ENCODE measurements around the gene ZNF787.

ZNF787 gene

DNA sequence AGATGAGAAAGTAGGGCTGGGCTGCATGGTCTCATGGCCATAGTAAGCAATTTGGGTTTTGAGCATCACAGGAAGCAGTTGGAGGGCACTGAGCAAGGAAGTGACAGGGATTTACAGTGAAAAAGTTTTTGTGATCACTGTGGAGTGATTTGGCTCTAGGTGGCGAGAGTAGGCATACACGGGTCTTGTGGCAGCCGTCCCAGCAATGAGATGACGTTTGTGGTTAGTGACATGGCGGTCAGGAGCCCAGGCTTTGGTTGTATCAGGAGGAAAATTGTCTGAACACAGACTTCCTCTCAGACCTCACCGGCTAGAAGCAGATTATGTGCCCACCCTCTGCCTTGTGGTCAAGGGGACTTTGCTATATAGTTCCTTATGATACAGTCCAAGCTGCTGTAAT, 23.3 kb upstream of the ZNF787 start:
- DNase-seq (ENCODE audit: low read depth): no peak

DNA sequence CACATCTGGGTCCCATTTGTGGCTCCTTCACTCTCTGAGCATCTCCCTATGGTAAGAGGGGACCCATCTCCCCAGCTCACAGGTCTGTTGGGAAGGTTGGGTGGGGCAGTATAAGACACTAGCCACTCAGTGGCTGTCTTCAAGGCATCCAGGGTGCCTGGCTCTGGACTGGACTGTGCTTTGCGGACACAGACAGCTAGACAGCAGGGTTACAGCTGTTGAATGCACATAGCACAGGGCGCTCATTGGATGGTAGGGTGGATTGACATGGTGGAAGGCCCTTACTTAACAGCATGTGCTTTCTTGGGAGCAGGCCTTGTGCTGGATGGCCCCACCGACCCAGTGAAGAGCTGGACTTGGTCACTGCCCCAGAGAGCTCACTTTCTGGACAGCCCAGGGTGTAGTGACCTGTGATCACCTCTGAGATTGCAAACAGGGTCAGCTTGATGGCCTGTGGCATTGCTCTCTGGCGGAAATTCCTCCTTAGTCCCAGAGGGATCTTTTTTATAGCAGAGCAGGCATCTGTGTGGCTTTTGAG, 21.9 kb upstream of the ZNF787 start:
- no peak for DNase-seq (ENCODE audit: low read depth)

DNA sequence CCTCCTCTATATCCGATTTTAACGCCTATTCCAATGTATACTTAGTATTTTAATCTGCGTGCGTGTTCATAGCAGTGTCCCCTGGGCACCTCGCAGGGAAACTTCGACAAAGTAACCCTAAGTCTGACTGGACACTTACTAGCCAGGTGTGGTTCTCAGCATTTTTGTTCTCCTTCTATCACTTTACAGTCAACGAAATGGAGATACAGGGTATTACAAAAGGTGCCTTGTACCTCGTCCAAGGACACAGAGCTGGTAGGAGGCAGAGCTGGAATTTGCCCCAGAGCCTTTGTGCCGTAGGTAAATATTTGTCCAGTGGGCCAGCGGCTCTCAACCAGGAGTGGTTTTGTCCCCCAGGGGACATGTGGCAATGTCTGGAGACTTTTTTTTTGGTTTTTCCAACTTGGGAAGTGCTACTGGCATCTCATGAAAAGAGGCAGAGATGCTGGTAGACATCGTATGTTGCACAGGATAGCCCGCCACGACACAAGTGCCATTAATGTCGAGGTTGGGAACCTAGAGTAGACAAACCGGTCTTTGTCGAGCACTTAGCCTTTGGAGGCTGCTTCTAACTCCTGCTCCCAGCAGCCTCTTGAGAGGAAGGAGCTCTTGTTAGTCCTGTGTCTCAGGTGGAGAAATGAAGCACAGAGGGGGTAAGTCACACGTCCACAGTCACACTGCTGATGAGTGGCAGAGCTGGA, 21.1 kb upstream of the ZNF787 start:
- DNase-seq (ENCODE audit: low read depth): no peak

DNA sequence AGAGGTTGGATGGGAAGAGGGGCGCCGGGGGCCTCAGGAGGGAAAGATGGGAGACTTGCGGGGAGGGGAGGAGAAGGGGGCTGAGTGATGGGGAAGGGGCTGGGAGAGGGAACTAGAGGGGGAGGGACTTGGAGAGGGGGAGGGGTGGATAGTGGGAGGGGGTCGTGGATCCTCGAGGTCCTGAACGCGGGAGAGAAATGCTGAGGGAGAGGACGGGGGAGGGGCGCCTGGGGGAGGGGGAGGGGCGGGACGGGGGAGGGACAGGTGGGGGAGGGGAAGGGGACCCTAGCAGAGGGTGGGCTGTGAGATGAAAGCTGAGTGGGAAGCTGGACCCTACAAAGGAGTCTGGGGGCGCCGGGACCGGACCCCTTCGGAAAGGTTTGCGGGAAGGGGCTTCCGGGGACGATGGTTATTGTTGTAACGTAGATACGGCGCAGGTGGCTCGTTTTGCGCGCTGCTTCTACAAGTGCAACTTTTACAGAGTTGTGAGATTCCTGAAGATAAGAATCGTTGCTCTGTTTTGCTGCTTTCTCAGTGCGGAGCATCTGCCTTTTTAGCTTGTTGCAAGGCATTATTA, 20.4 kb upstream of the ZNF787 start:
- DNase-seq (ENCODE audit: low read depth): no peak

DNA sequence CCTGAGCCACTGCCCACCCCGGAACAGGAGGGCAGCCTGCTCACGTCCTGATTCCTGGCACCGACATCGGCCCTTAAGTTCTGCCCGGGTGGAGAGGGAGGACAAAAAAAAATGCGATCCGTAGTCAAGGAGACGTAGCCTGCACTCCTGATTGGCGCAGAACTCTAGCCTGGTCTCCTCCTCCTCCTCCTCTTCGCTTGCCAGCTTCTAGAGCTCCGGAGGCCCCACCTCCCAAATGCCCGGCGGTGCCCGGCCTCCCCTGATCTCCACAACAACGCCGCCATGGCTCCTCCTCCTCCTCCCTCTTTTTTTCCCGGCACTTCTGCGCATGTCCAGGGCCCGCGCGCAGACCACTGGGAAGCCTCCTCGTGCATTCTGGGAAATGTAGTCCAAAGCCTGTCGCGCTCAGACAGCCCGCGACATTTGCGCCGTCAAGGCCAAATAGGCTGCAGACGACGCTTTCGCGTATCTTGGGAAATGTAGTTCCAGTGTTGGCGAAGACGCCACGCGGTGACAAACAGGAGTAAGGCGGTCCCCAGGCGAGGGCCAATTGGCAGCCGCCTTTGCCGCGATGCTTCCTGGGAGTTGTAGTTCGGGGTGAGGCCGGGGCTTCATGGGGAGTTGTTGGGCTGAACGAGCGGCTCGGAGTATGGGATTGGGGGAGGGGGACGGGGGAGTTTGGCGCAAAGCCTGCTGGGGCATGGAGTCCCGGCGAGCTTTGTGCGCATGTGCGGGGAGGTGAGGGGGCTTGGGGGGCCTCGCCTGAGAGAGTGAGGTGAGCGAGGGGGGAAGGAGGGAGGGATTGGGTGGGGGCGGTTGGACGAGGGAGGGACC, 19.7 kb upstream of the ZNF787 start, which contains the start of gene ZNF444:
ZNF444 (plus strand) TSS at position 705 of the 834 bp plus-strand sequence. CDS start 5,625 bp downstream, outside the sequence.
- DNase-seq (ENCODE audit: low read depth): peak; percentile 98

DNA sequence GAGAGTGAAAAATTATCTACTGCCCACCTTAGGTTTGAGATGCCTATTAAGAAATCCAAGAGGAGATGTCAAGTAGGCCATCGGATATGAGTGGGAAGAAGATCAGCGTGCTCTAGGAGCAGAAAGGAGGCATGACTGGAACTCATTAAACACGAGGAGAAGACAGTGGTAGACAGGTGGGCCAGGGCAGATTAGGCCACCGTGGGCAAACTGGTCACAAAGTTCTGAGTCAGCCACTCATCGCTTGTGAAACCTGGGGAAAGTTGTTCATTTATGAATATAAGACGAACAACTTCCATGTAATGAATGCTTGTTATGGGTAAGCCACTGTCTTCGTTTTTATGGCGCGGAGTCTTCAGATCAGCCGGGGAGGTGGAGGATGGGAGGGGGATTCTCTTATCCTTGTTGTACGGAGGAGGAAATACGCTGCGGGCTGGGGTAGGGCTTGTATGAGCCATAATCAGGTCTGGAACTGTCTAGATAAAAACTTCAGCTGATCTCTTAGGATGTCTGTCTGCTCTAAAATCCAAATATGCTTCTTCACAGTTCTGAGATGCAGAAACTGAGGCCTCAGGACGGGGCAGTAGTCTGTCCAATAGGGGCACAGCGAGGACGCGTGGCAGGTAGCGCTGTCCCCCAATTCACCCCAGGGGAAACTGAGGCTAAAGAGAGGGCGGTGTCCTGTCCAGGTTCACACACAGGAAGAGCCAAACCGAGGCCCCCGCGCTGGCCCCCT, 18.9 kb upstream of the ZNF787 start:
- no peak for DNase-seq (ENCODE audit: low read depth)

DNA sequence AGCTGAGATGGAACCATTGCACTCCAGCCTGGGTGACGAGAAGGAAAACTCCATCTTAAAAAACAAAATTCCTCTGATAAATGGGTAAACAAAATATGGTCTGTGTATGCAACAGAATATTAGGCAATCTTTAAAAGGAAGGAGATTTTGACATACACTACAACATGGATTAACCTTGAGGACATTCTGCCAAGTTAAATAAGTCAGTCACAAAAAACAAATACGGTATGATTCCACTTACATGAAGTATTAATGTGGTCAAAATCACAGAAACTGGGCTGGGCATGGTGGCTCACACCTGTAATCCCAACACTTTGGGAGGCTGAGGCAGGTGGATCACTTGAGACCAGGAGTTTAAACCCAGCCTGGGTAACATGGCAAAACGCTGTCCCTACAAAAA, 17.0 kb upstream of the ZNF787 start:
- no peak for DNase-seq (ENCODE audit: low read depth)

DNA sequence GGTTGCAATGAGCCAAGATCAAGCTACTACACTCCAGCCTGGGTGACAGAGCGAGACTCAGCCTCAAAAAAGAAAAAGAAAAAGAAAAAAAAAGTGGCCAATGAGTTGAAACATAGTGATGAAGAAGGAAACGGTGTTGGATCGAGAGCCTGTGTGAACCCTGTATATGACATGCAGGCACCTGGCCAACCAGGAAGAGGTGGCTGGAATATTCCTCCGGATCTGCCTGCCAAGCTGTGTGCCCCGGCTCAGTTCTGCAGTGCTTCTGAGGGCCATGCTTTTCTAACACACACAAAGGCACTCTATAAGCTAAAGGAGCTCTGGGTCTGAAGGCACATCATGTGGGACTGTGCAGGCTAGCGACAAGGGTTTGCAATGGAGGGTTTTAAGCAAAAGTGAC, 16.3 kb upstream of the ZNF787 start:
- DNase-seq (ENCODE audit: low read depth): no peak

DNA sequence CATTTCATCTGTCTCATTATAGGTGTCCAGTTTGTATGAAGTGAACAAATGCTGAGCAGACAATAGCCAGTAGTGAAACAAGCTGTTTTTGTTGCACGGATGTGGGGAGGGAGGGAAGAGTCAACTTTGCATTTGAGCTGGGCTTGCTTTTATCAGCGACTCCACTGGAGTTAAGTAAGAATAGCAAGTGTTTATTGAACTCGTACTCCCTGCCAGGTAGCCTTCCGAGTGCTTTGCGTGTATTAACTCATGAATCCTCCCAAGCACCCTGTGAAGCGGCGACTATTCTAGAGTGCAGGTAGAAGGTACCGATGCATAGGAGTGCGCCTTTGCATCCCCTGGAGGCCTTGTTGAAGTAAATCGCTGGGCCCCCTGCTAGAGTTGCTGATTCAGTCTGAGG, 15.3 kb upstream of the ZNF787 start:
- no peak for DNase-seq (ENCODE audit: low read depth)

DNA sequence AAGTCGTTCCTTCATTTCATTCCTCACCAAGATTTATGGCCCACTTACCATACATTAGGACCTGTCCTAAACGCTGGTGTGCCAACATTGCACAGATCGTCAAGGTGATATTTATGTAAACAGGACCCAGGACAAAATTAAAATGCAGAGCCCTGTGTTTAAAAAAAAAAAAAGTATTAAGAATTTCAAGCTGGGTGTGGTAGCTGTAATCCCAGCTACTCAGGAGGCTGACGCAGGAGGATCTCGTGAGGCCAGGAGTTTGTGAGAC, 13.5 kb upstream of the ZNF787 start:
- no peak for DNase-seq (ENCODE audit: low read depth)

DNA sequence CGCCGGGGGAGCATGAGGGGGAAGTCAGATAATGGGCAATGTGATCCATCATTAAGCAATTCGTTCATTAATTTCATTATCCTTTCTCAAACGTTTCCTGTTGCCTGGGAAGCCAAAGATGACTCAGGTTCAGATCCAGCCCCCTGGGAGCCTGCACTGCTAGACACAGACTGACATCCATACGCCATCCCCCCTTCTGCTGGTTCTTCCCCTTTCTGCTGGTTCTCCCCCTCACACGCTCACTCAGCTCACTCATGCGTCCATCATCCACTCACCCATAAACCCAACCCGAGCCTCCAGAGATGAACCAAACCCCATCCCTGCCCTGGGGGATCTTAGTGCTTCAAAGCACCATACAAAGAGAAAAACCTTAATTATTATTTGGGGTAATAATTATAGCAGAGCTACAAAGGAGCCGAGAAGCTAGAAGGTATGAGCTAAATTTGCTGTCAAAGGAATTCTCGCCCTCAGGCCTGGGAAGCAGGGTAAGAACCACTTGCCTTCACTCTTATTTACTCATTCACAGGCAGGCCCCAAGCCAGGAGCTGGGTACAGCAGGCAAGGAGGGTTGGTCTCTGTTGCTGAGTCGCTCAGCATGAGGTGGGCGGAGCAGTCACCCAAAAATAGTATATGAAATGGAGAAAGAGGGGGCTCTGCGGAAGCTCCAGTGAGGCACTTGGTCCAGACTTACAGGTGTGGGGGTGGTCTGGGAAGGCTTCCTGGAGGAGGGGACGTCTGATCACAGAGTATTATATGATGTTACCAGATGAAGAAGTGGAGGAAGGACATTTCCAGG, 13.0 kb upstream of the ZNF787 start:
- DNase-seq (ENCODE audit: low read depth): no peak

DNA sequence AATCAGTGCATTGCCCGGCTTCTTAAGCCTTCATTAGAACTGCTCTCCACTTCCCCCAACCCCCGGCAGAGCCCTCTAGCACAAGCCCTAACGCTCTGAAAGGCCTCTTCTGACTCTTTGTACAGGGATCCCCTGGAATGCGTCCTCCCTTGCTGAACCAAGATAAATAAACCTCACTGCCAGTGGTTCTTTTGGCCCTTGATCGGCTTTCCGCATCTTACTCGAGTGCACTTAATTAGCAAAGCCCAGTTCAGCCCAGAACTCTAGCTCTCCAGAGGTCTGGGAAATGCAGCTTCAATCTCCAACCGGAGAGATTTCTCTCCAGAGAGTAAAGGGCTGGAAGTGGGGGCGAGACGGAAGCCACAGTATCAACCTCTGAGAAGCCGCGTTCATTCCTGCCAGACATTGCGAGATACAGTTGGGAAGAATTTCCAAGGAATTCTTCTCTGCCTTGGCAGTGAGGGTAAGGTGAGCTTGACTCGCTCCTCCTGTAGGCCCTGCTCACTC, 11.3 kb upstream of the ZNF787 start:
- no peak for DNase-seq (ENCODE audit: low read depth)

DNA sequence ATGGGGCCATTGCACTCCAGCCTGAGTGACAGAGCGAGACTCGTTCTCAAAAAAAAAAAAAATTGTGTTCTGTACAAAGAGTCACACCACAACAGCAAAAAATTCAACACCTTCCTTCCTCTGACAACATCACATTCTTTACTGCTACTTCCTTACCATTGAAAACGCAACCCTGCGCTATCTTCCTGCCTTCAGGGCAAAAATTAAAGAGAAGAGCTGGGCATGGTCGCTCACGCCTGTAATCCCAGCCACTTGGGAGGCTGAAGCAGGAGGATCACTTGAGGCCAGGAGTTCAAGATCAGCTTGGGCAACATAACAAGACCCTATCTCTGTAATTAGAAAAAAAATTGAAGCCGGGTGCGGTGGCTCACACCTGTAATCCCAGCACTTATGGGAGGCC, 10.6 kb upstream of the ZNF787 start:
- DNase-seq (ENCODE audit: low read depth): no peak

DNA sequence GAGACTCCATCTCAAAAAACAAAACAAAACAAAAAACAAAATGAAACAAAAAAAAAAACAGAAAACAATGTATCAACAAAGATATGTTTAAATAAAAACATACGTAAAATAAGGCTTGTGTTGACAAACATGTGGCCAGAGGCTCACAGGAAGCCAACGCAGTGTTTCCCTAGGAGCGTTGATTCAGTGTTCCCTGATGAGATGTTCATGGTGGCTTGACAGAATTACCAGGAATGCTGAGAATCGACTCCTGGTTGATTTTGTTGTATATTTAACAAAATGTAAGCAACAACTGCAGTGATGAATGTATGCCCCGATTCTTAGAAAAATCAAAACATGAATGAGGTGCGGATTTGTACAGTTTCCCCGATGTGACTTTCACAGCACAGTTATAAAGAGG, 8.9 kb upstream of the ZNF787 start:
- no peak for DNase-seq (ENCODE audit: low read depth)

DNA sequence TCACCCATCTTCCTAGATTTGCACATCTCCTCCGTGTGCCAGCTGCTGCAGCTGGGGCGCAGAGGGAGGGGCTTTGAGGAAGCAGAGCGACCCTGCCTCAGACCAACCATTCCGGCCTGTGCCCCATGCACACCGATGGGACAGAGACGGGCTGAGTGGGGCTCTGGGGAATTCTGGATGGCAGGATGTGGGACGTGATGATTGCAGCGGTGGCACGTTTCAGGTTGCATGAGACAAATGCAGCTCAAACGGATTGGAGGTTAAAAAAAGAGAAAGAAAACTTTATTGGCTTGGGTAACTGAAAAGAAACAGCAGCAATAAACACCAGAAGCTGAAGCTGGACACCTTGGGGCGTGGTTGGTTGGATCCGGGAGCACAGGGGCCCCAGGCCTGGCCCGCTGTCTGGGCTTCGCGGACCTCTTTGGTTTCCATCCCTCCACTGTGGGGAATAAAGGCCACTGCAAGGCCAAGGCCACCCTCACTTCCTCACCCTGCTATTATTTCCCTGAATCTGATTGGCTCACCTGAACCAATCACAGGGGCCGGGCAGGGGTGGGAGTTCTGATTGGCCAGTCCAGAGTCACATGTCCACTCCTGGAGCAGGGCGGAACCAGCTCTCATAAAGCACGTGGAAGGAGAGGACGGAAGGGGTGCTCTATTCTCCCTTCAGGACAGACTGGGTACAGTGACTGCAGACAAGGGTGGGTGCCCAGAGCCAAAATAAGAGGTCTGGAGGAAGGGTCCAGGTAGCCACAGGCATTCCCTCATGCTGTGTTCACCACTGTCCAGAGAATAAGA, 6.1 kb upstream of the ZNF787 start:
- DNase-seq (ENCODE audit: low read depth): no peak

DNA sequence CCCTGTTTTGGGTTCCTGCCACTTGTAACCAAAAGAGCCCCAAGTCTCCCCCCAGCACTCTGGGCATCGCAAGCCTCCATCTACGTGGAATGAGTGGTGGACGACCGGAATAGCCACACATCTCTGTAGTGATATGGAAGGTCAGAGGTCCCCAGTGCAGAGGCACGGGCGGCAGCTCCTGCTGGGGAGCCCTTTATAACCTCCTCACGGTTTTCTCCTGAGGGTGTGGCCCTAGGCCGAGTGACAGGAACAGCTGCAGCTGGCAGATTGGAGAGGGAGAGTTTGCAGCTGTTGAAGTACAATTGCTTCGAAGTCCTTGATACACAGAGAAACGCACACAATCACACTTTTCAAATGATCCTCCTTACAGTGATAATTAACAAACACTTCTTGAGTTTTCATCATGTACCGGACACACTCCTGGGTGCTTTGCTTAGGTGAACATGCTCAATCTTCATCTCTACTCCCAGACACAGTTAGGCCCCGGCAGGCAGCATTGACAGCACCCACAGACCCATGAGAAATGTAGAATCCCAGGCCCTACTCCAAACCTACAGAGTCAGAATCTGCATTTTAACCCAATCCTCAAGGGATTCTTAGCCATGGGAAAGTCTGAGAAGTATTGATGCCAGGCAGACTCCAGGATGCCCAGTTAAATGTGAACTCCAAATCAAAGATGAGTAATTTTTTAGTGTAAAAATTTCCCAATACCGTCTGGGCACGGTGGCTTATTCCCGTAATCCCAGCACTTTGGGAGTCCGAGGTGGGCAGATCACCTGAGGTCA, 4.9 kb upstream of the ZNF787 start:
- DNase-seq (ENCODE audit: low read depth): no peak

DNA sequence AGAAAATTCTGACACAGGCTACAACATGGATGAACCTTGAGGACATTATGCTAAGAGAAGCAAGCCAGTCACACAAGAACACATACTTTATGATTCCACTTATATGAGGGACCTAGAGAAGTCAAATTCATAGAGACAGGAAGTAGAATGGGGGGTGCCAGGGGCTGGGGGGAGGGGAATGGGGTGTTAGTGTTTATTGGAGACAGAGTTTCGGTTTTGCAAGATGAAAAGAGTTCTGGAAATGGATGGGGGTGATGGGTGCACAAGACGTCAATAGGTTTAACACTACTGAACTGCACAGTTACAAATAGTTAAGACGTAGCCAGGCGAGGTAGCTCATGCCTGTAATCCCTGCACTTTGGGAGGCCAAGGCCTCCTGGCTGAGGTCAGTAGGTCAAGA, 3.5 kb upstream of the ZNF787 start:
- no peak for DNase-seq (ENCODE audit: low read depth)

DNA sequence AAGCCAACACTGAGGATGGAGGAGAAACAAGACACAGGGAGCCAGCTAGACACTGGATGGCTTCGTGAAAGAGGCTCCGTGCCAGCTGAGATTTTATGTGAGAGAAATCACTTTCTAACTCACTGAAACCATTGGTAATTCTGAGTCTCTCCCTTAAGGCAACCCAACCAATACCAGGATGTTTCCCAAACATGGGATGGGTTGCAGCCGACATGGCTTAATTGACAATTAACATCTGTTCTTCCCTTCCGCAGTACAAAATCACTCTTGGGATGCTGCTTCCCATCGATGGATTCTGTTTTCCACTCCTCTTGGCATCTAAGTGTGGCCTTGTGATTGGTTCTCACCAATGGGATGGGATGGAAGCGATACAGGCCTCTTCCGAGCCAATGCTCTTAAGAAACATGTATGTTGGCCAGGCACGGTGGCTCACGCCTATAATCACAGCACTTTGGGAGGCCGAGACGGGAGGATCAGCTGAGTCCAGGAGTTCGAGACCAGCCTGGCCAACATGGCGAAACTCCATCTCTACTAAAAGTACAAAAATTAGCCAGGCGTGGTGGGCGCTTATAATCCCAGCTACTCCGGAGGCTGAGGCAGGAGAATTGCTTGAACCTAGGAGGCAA, 2.3 kb upstream of the ZNF787 start:
- no peak for DNase-seq (ENCODE audit: low read depth)
